SK-N-MC (cell line): Measurements from ENCODE around the gene CASP2.

Source experiments
- EZH2 ChIP-seq: fragments of 200-600 bp; sonication (generic); IDR thresholded peaks from one replicate; pipeline ENCODE4 v1.6.1; 2017; ENCODE audit warnings: antibody characterized with exemption
- FOXP2 ChIP-seq: optimal IDR thresholded peaks from 2 replicates; pipeline ENCODE3; 2011; ENCODE audit warnings: mild to moderate bottlenecking, moderate library complexity; ENCODE audit not compliant: insufficient read depth; ENCODE audit errors: extremely low read length, control extremely low read depth
- POLR2AphosphoS5 ChIP-seq: IDR thresholded peaks from 2 replicates; pipeline ENCODE4 v1.6.1; 2012; ENCODE audit warnings: mild to moderate bottlenecking, low read depth, low read length, borderline replicate concordance

DNA sequence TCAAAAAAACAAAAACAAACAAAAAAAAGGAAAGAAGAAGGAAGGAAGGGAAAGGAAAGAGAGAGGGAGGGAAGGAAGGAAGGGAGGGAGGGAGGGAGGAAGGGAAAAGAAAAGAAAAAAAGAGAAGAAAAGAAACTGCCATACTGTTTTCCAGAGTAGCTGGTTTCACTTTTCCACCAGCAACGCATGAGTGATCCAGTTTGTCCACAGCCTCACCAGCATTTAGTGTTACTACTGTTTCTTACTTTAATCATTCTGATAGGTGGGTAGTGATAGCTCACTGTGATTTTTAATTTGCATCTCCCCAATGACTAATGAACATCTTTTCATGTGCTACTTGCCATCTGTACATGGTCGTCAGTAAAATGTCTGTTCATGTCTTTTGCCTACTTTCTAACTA, 15.3 kb upstream of the CASP2 start:
- TF ChIP-seq EZH2 (no peak), POLR2AphosphoS5 (no peak), FOXP2 (no peak)
